Astrocyte (in vitro differentiated cells and primary cell): Measurements from ENCODE around the gene WFDC13. TPM values are rescaled to one million over a fixed set of nuclear protein-coding genes. Genes with fewer than 3 reads are reported as not detected.

ENCODE experiments used
- DNase-seq: peaks from one replicate; pipeline ENCODE4 v3.0.0-alpha.2; 2010; ENCODE audit warnings: low read depth
- FAIRE-seq: peaks from 2 replicates; lab custom pipeline; 2011; peaks lifted over from hg19 to GRCh38; lab: Jason Lieb, UNC
- H2AFZ ChIP-seq: 2 replicates; pipeline ENCODE4 v1.6.0; 2012; ENCODE audit warnings: low read depth, low read length, inconsistent platforms
- H3K27ac ChIP-seq: 2 replicates; pipeline ENCODE4 v1.5.1; 2011; ENCODE audit warnings: low read depth, low read length, inconsistent platforms
- H3K27me3 ChIP-seq: 2 replicates; pipeline ENCODE4 v1.6.0; 2011; ENCODE audit warnings: low read length, inconsistent platforms; ENCODE audit not compliant: insufficient read depth
- H3K36me3 ChIP-seq: 2 replicates; pipeline ENCODE4 v1.5.1; 2011; ENCODE audit warnings: low read length, inconsistent platforms; ENCODE audit not compliant: insufficient read depth
- H3K4me1 ChIP-seq: 2 replicates; pipeline ENCODE4 v1.5.1; 2011; ENCODE audit warnings: low read length, inconsistent platforms; ENCODE audit not compliant: insufficient read depth
- H3K4me2 ChIP-seq: 2 replicates; pipeline ENCODE4 v1.6.0; 2012; ENCODE audit warnings: low read length, inconsistent platforms
- H3K4me3 ChIP-seq: 2 replicates; pipeline ENCODE4 v1.5.1; 2011; ENCODE audit warnings: low read depth, mild to moderate bottlenecking, low read length, inconsistent platforms; ENCODE audit not compliant: insufficient read depth
- H3K79me2 ChIP-seq: 2 replicates; pipeline ENCODE4 v1.6.0; 2012; ENCODE audit warnings: mild to moderate bottlenecking, low read length, inconsistent platforms; ENCODE audit not compliant: insufficient read depth
- H3K9ac ChIP-seq: 2 replicates; pipeline ENCODE4 v1.6.0; 2012; ENCODE audit warnings: mild to moderate bottlenecking, low read length, inconsistent platforms
- H3K9me3 ChIP-seq: 2 replicates; pipeline ENCODE4 v1.5.1; 2012; ENCODE audit warnings: low read depth, mild to moderate bottlenecking, low read length, inconsistent platforms; ENCODE audit not compliant: insufficient read depth
- H4K20me1 ChIP-seq: 2 replicates; pipeline ENCODE4 v1.6.0; 2012; ENCODE audit warnings: low read length, inconsistent platforms; ENCODE audit not compliant: insufficient read depth
- H3K27ac Mint-ChIP-seq: one replicate; pipeline ENCODE4 v1.8.0; 2021; ENCODE audit warnings: mild to moderate bottlenecking, mixed read lengths; ENCODE audit not compliant: unreplicated experiment
- H3K27me3 Mint-ChIP-seq: one replicate; pipeline ENCODE4 v1.8.0; 2021; ENCODE audit warnings: low read depth, mixed read lengths; ENCODE audit not compliant: unreplicated experiment
- H3K36me3 Mint-ChIP-seq: one replicate; pipeline ENCODE4 v1.8.0; 2021; ENCODE audit warnings: low read depth, mixed read lengths; ENCODE audit not compliant: unreplicated experiment
- H3K4me1 Mint-ChIP-seq: one replicate; pipeline ENCODE4 v1.8.0; 2021; ENCODE audit warnings: low read depth, mixed read lengths; ENCODE audit not compliant: unreplicated experiment
- H3K4me3 Mint-ChIP-seq: one replicate; pipeline ENCODE4 v1.8.0; 2021; ENCODE audit warnings: mild to moderate bottlenecking, moderate library complexity, mixed read lengths; ENCODE audit not compliant: unreplicated experiment
- H3K9me3 Mint-ChIP-seq: one replicate; pipeline ENCODE4 v1.8.0; 2021; ENCODE audit warnings: mild to moderate bottlenecking, mixed read lengths; ENCODE audit not compliant: unreplicated experiment
- EZH2 ChIP-seq: IDR thresholded peaks from 2 replicates; pipeline ENCODE4 v1.6.1; 2012; ENCODE audit warnings: mild to moderate bottlenecking, low read length, inconsistent platforms; ENCODE audit not compliant: insufficient read depth
- total RNA-seq: library from RNA; stranded (reverse); gene quantifications from 2 replicates; pipeline ENCODE4 v1.2.1, GENCODE V29; 2021
- TF ChIP-seq, protein P1 (sequence below): IDR thresholded peaks from 2 replicates; pipeline ENCODE4 v1.5.1; 2011; ENCODE audit warnings: low read depth, mild to moderate bottlenecking, inconsistent platforms, low read length, moderate library complexity; ENCODE audit not compliant: insufficient read depth

WFDC13 gene
- total RNA-seq, 1 donor from 2014 or later = not detected

DNA sequence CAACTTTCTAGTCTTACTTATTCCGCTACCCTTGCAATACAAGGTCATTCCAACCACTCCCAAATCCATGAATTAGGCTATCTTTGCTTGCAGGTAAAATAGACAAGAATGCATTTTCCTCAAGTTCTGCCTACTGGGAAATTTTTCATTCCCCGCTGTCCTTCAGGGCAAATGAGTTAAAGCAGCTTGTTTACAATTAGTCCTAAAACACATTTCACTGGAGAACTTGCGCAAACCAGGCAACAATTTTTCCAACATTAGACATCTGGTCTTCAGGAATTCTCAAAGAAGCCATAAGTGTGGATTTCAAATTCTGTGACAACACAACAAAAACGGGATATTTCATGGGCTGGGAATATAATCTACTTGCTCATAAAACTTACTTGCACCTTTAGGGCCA lies 40.8 kb downstream of the WFDC13 start:
- Histone ChIP-seq H3K36me3 (no peaks in the 10 kb centered on the region), H3K9ac (no peak overlapping the region), H3K4me2 (no peak overlapping the region), H3K9me3 (no peaks in the 10 kb centered on the region), H3K27ac (no peak overlapping the region), H3K4me1 (no peaks in the 10 kb centered on the region), H3K27me3 (no peaks in the 10 kb centered on the region), H3K79me2 (no peaks in the 10 kb centered on the region), H4K20me1 (no peaks in the 10 kb centered on the region), H2AFZ (no peak overlapping the region), H3K4me3 (no peak overlapping the region)
- FAIRE-seq (no peak), DNase-seq (no peak)
- no peak overlapping the region for H3K4me3 Mint-ChIP-seq
- peaks cover 2% of the 10 kb centered on the region for H3K9me3 Mint-ChIP-seq
- H3K27ac Mint-ChIP-seq = no peak overlapping the region
- H3K4me1 Mint-ChIP-seq = peaks cover 2% of the 10 kb centered on the region
- no peak for TF ChIP-seq EZH2
- TF ChIP-seq, protein P1, sequence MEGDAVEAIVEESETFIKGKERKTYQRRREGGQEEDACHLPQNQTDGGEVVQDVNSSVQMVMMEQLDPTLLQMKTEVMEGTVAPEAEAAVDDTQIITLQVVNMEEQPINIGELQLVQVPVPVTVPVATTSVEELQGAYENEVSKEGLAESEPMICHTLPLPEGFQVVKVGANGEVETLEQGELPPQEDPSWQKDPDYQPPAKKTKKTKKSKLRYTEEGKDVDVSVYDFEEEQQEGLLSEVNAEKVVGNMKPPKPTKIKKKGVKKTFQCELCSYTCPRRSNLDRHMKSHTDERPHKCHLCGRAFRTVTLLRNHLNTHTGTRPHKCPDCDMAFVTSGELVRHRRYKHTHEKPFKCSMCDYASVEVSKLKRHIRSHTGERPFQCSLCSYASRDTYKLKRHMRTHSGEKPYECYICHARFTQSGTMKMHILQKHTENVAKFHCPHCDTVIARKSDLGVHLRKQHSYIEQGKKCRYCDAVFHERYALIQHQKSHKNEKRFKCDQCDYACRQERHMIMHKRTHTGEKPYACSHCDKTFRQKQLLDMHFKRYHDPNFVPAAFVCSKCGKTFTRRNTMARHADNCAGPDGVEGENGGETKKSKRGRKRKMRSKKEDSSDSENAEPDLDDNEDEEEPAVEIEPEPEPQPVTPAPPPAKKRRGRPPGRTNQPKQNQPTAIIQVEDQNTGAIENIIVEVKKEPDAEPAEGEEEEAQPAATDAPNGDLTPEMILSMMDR = no peak
- no peaks in the 10 kb centered on the region for H3K36me3 Mint-ChIP-seq
- H3K27me3 Mint-ChIP-seq = no peaks in the 10 kb centered on the region

DNA sequence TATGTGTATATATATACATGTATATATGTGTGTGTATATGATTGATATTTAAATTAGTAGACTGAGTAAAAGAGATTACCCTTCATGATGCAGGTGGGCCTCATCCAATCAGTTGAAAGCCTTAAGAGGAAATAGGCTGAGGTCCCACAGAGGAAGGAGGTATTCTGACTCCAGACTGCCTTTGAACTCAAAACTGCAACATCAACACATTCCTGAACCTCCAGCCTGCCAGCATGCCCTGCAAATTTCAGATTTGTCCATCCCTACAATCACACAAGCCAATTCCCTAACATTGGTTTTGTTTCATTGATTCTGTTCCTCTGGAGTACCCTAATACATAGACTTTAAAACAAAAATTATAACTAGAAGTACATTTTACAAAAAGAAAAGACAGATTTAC lies 43.2 kb downstream of the WFDC13 start:
- Mint-ChIP-seq H3K4me1 (peaks cover 2% of the 10 kb centered on the region), H3K36me3 (no peaks in the 10 kb centered on the region), H3K9me3 (peaks cover 2% of the 10 kb centered on the region), H3K27ac (no peak overlapping the region), H3K4me3 (no peak overlapping the region), H3K27me3 (no peaks in the 10 kb centered on the region)
- H3K9ac ChIP-seq = no peak overlapping the region
- no peak overlapping the region for H3K4me2 ChIP-seq
- H4K20me1 ChIP-seq = no peaks in the 10 kb centered on the region
- TF ChIP-seq, protein P1 = no peak
- no peak for TF ChIP-seq EZH2
- peaks cover 4% of the 10 kb centered on the region for H3K27me3 ChIP-seq
- H3K79me2 ChIP-seq = no peaks in the 10 kb centered on the region
- no peaks in the 10 kb centered on the region for H3K36me3 ChIP-seq
- H3K27ac ChIP-seq = no peak overlapping the region
- DNase-seq = no peak
- no peak overlapping the region for H2AFZ ChIP-seq
- H3K4me1 ChIP-seq = no peaks in the 10 kb centered on the region
- no peak overlapping the region for H3K4me3 ChIP-seq
- no peaks in the 10 kb centered on the region for H3K9me3 ChIP-seq
- FAIRE-seq = no peak

DNA sequence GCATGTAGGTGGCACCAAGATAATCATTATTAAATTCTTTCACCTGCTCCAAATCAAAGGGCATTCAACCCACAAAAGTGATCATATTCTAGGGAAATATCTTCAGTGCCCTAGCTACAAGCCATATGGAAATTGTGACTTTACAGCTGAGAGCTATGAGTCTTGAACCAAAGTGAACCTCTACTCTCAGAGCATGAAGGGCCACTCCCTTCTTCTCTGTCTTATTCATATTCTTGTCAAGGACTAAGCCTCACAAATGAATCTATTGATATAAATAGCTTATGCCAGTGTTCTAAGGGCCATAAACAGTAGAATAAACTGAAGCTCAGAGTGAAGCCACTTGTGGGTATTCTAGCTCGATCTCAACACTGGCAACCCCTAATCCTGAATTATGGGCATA lies 49.9 kb downstream of the WFDC13 start:
- Mint-ChIP-seq H3K27me3 (no peaks in the 10 kb centered on the region), H3K4me3 (no peak overlapping the region), H3K4me1 (peaks cover 2% of the 10 kb centered on the region), H3K9me3 (peaks cover 4% of the 10 kb centered on the region), H3K36me3 (no peaks in the 10 kb centered on the region), H3K27ac (no peak overlapping the region)
- no peaks in the 10 kb centered on the region for H3K4me1 ChIP-seq
- no peak for TF ChIP-seq EZH2
- TF ChIP-seq, protein P1 = no peak
- H4K20me1 ChIP-seq = no peaks in the 10 kb centered on the region
- no peak overlapping the region for H2AFZ ChIP-seq
- H3K4me3 ChIP-seq = no peak overlapping the region
- no peaks in the 10 kb centered on the region for H3K36me3 ChIP-seq
- no peak overlapping the region for H3K4me2 ChIP-seq
- no peaks in the 10 kb centered on the region for H3K79me2 ChIP-seq
- no peak overlapping the region for H3K27ac ChIP-seq
- FAIRE-seq = no peak
- H3K27me3 ChIP-seq = peaks cover 7% of the 10 kb centered on the region
- no peaks in the 10 kb centered on the region for H3K9me3 ChIP-seq
- DNase-seq = no peak
- no peak overlapping the region for H3K9ac ChIP-seq
